Endometrium (tissue), 2 donors: ENCODE measurements around the gene SLC7A6.

Experiments used
- FAIRE-seq: peaks from 2 replicates; lab custom pipeline; 2012; peaks lifted over from hg19 to GRCh38; lab: Jason Lieb, UNC
- donor health status: control.
- donor health status: control.

The SLC7A6 gene

GRCh38 chr16:68264128-68265077 is at the start of gene SLC7A6:
TSS of gene SLC7A6 (plus strand) at chr16:68264526. CDS start at chr16:68274727, 10,201 bp downstream.
- FAIRE-seq, result no peak

- FAIRE-seq, result no peak
Observed at GRCh38 chr16:68214726-68215125, 49.6 kb upstream of the SLC7A6 start.

GRCh38 chr16:68215302-68215701 is 49.0 kb upstream of the SLC7A6 start:
- no peak for FAIRE-seq

- FAIRE-seq, result no peak
Observed at GRCh38 chr16:68216240-68216639, 48.1 kb upstream of the SLC7A6 start.

- FAIRE-seq, result no peak
Observed at GRCh38 chr16:68217506-68217905, 46.8 kb upstream of the SLC7A6 start.

- no peak for FAIRE-seq
Observed at GRCh38 chr16:68219725-68220351, 44.5 kb upstream of the SLC7A6 start.

GRCh38 chr16:68223072-68223471 is 41.3 kb upstream of the SLC7A6 start:
- FAIRE-seq, result no peak

GRCh38 chr16:68226116-68226515 is 38.2 kb upstream of the SLC7A6 start:
- FAIRE-seq, result no peak

- FAIRE-seq, result no peak
Observed at GRCh38 chr16:68227183-68227793, 37.0 kb upstream of the SLC7A6 start.

GRCh38 chr16:68227850-68228553 is 36.3 kb upstream of the SLC7A6 start:
- no peak for FAIRE-seq

GRCh38 chr16:68228652-68229051 is 35.7 kb upstream of the SLC7A6 start:
- no peak for FAIRE-seq

- FAIRE-seq, result no peak
Observed at GRCh38 chr16:68229431-68230175, 34.7 kb upstream of the SLC7A6 start.

GRCh38 chr16:68230176-68230571 is 34.2 kb upstream of the SLC7A6 start:
- no peak for FAIRE-seq

- no peak for FAIRE-seq
Observed at GRCh38 chr16:68230956-68231355, 33.4 kb upstream of the SLC7A6 start.

- no peak for FAIRE-seq
Observed at GRCh38 chr16:68231384-68232136, 32.8 kb upstream of the SLC7A6 start.

- FAIRE-seq, result no peak
Observed at GRCh38 chr16:68232335-68232734, 32.0 kb upstream of the SLC7A6 start.

- no peak for FAIRE-seq
Observed at GRCh38 chr16:68233085-68233834, 31.1 kb upstream of the SLC7A6 start.

- FAIRE-seq, result no peak
Observed at GRCh38 chr16:68233835-68234187, 30.5 kb upstream of the SLC7A6 start.

- no peak for FAIRE-seq
Observed at GRCh38 chr16:68234188-68235107, 29.9 kb upstream of the SLC7A6 start.
